ENCODE results near the gene SYNDIG1L.

SYNDIG1L gene

GRCh38 chr14:74364271-74364880, 61.6 kb downstream of the SYNDIG1L start:
- in situ Hi-C loops (cut with MboI; ENCODE audit: low sequenced_read_pairs): no loop called here

GRCh38 chr14:74362361-74362915, 63.6 kb downstream of the SYNDIG1L start:
- in situ Hi-C loops (cut with MboI; ENCODE audit: low sequenced_read_pairs): no loop called here

- in situ Hi-C loops (cut with MboI; ENCODE audit: low sequenced_read_pairs): no loop called here
These were observed 65.8 kb downstream of the SYNDIG1L start for GRCh38 chr14:74360163-74360562.

GRCh38 chr14:74358176-74358829, 67.7 kb downstream of the SYNDIG1L start:
- in situ Hi-C loops (cut with MboI; ENCODE audit: low sequenced_read_pairs): no loop called here

- in situ Hi-C loops (cut with MboI; ENCODE audit: low sequenced_read_pairs): no loop called here
These were observed 68.4 kb downstream of the SYNDIG1L start for GRCh38 chr14:74357585-74357984.

GRCh38 chr14:74356892-74357575, 69.0 kb downstream of the SYNDIG1L start:
- in situ Hi-C loops (cut with MboI; ENCODE audit: low sequenced_read_pairs): no loop called here

Measured in hTERT RPE-1 (cell line).